ENCODE results near the gene ANKK1. TPM values are rescaled to one million over a fixed set of nuclear protein-coding genes. Genes with fewer than 3 reads are reported as not detected.

The ANKK1 gene, protein sequence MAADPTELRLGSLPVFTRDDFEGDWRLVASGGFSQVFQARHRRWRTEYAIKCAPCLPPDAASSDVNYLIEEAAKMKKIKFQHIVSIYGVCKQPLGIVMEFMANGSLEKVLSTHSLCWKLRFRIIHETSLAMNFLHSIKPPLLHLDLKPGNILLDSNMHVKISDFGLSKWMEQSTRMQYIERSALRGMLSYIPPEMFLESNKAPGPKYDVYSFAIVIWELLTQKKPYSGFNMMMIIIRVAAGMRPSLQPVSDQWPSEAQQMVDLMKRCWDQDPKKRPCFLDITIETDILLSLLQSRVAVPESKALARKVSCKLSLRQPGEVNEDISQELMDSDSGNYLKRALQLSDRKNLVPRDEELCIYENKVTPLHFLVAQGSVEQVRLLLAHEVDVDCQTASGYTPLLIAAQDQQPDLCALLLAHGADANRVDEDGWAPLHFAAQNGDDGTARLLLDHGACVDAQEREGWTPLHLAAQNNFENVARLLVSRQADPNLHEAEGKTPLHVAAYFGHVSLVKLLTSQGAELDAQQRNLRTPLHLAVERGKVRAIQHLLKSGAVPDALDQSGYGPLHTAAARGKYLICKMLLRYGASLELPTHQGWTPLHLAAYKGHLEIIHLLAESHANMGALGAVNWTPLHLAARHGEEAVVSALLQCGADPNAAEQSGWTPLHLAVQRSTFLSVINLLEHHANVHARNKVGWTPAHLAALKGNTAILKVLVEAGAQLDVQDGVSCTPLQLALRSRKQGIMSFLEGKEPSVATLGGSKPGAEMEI
- total RNA-seq, result 1 to 10 TPM in 1 of 4 donors, under 1 TPM in 1, not detected in 2; 0.64 to 9.7 TPM

DNA sequence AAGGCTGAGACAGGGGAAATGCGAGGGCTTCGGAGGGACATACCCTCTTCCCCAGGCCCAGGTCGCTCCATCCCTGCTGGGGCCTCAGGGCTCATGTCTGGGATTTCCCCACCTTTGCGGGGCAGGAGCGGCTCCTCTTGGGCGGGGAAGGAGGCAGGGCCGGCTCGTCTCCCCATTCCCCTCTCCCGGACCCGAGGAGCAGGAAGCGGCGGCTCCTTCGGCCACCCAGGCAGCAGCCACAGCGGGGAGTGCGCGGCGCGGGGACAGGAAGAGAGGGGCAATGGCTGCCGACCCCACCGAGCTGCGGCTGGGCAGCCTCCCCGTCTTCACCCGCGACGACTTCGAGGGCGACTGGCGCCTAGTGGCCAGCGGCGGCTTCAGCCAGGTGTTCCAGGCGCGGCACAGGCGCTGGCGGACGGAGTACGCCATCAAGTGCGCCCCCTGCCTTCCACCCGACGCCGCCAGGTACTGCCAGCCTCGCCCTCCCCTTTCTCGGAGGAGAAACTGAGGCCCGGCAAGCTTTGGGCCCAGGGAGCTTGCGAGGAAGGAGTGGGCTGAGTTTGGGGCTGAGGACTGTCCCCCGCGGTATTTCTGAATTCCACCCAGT is at the start of gene ANKK1:
TSS of gene ANKK1 (plus strand) at position 175 of the 607 bp plus-strand sequence. CDS start at position 281, 106 bp downstream.
- intact Hi-C loops (cut with DNase I; ENCODE audit: low total_unique reads) (no loop called here), in situ Hi-C loops (cut with MboI; ENCODE audit: low pct_ligation_motif_present in 1 of 4, low pct_unique_long_range_greater_than_20kb in 1 of 4, low sequenced_read_pairs in 3 of 4) (no loop called here)
- Histone ChIP-seq H3K4me3 (peak within 1 kb of the TSS in 2 of 4 donors; percentile 14 to 32), H3K4me1 (peaks cover 0 to 9% (median 5%) of the 10 kb centered on the region in 4 donors), H3K27ac (no peak within 1 kb of the TSS), H3K27me3 (peaks cover 33% of the 10 kb centered on the region), H3K9me3 (no peaks in the 10 kb centered on the region), H3K36me3 (no peaks in the 10 kb centered on the region)
- TF ChIP-seq POLR2AphosphoS5 (IDR thresholded peaks at IDR 0.05), result no peak
- TF ChIP-seq, protein P1, sequence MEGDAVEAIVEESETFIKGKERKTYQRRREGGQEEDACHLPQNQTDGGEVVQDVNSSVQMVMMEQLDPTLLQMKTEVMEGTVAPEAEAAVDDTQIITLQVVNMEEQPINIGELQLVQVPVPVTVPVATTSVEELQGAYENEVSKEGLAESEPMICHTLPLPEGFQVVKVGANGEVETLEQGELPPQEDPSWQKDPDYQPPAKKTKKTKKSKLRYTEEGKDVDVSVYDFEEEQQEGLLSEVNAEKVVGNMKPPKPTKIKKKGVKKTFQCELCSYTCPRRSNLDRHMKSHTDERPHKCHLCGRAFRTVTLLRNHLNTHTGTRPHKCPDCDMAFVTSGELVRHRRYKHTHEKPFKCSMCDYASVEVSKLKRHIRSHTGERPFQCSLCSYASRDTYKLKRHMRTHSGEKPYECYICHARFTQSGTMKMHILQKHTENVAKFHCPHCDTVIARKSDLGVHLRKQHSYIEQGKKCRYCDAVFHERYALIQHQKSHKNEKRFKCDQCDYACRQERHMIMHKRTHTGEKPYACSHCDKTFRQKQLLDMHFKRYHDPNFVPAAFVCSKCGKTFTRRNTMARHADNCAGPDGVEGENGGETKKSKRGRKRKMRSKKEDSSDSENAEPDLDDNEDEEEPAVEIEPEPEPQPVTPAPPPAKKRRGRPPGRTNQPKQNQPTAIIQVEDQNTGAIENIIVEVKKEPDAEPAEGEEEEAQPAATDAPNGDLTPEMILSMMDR (IDR thresholded peaks at IDR 0.05), result peak in 4 of 5 experiments; percentile 24 to 40 (median 34)
- 20% methylated on average over 40 of the region's 46 CpGs; no CpG with 5 or more reads in 1 of the 2 donors for WGBS, 2 donors (ENCODE audit: low coverage in 1 of 2)
- peak; percentile 19 for DNase-seq

DNA sequence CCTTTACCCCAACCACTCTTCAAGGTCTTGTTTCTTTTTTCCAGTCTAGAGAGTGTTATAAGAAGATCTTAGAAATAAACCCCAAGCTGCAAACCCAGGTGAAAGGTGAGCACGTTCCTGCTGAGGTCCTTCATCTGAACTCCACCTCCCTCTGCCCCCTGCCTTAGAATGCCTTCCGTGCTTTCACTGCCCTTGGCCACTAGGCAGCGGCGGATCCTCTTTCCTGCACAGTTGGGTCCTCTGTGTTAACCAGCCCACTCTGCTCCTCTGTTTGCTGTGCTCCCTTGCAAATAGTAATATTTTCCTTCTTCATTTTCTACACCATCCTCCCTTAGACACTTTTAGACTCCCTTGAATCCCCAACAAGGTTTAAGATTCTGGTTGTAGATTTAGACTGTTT is 48.8 kb upstream of the ANKK1 start:
- peaks cover 0 to 27% (median 8%) of the 10 kb centered on the region in 4 donors for H3K36me3 ChIP-seq
- no peak for DNase-seq
- H3K27me3 ChIP-seq, result no peaks in the 10 kb centered on the region
- H3K27ac ChIP-seq, result no peak overlapping the region
- 90 to 92% methylated on average over 4 of the region's 4 CpGs for WGBS, 2 donors (ENCODE audit: low coverage in 1 of 2)
- H3K4me1 ChIP-seq, result no peaks in the 10 kb centered on the region
- no peak overlapping the region for H3K4me3 ChIP-seq
- no peaks in the 10 kb centered on the region for H3K9me3 ChIP-seq
- no peak for TF ChIP-seq EP300 (IDR thresholded peaks at IDR 0.05; ENCODE audit: low read depth)
- TF ChIP-seq POLR2AphosphoS5 (IDR thresholded peaks at IDR 0.05), result no peak
- TF ChIP-seq, protein P1 (IDR thresholded peaks at IDR 0.05), result no peak
- TF ChIP-seq POLR2A (IDR thresholded peaks at IDR 0.05), result no peak
- intact Hi-C loops (cut with DNase I; ENCODE audit: low total_unique reads), result no loop called here
- in situ Hi-C loops (cut with MboI; ENCODE audit: low pct_ligation_motif_present in 1 of 4, low pct_unique_long_range_greater_than_20kb in 1 of 4, low sequenced_read_pairs in 3 of 4), result no loop called here

DNA sequence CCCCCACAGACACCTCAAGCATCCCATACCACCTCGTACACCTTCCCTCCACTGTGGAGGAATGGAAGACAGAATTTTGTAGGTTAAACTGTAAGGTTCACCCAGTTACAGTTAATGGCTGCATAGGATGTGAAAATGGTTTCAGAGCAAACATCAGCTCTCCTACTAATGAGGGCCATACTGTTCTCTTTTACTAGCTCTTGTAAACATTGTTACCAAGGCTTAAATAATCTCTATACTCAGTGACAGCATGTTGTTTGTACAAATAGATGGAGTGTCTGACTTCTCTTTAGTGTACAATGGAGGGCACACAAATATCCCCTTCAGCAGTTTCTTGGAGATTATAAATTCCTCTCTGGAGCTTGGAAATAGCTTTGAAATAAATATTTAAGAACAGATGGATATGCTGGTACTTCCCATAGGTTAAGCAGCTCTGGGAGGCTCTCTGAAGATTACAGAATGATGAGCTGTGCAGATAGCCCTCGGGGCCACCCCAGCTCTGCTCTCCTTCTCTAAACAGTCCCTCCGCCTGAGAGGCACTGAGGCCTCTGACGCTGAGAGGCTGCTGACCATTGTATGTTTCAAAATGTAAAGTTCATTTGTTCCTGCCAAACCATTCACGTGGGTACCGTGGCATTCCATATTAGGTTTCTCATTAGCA is 47.5 kb upstream of the ANKK1 start:
- Histone ChIP-seq H3K27ac (no peak overlapping the region), H3K36me3 (peaks cover 0 to 24% (median 8%) of the 10 kb centered on the region in 4 donors), H3K4me3 (no peak overlapping the region), H3K4me1 (no peaks in the 10 kb centered on the region), H3K9me3 (no peaks in the 10 kb centered on the region), H3K27me3 (no peaks in the 10 kb centered on the region)
- 80% methylated on average over 6 of the region's 6 CpGs; no CpG with 5 or more reads in 1 of the 2 donors for WGBS, 2 donors (ENCODE audit: low coverage in 1 of 2)
- in situ Hi-C loops (cut with MboI; ENCODE audit: low pct_ligation_motif_present in 1 of 4, low pct_unique_long_range_greater_than_20kb in 1 of 4, low sequenced_read_pairs in 3 of 4) (no loop called here), intact Hi-C loops (cut with DNase I; ENCODE audit: low total_unique reads) (no loop called here)
- TF ChIP-seq, protein P1 (IDR thresholded peaks at IDR 0.05), result no peak
- no peak for TF ChIP-seq POLR2A (IDR thresholded peaks at IDR 0.05)
- TF ChIP-seq EP300 (IDR thresholded peaks at IDR 0.05; ENCODE audit: low read depth), result no peak
- TF ChIP-seq POLR2AphosphoS5 (IDR thresholded peaks at IDR 0.05), result no peak
- no peak for DNase-seq

Measured in transverse colon (tissue), 4 donors.